ENCODE measurements around the gene GCHFR. TPM values are rescaled to one million over a fixed set of nuclear protein-coding genes. Genes with fewer than 3 reads are reported as not detected.
A peak's percentile ranks its signal among the peaks of the same experiment; 100 is the strongest.

Gene GCHFR
- total RNA-seq, 1 donor from 2014 or later = 2.8 TPM

DNA sequence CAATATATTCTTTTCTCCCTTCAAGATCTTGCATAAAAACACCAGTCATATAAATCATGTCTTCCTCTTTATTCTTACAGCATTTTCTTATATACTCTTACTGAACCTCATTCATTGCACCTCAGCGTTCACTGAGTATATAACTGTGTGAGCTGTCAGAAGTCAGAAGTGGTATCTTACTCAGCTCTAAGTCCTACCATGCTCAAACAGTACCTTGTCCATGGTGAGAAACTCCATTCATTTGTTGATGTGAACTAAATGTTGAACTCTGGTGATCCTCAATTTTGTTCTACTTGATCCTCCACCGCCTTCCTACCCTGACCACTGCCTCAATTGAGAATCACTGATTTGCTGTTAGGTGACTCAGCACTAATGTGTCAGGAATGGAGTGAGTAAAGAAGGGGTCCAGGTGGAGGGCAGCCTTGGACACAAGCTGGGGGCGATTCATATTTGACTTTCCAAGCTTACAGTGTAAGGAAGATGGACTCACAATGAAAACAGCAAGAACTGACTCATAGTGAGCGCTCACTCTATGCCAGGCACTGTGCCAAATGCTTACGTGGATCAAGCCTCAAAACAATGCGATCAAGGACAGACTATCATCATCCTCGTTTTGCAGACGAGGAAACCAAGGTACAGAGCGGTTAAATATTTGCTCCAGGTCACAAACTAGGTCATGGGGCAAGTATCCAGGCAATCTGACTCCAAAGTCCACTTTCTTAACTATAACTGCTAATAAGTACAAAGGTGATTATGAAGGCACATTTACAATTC, 29.5 kb downstream of the GCHFR start:
- peaks cover 4% of the 10 kb centered on the region for H4K20me1 ChIP-seq (ENCODE audit: low read depth)
- Mint-ChIP-seq H3K36me3 (peaks cover 8% of the 10 kb centered on the region), H3K27me3 (ENCODE audit: insufficient read depth, low read depth) (peaks cover 2% of the 10 kb centered on the region), H3K9me3 (no peaks in the 10 kb centered on the region), H3K27ac (no peak overlapping the region), H3K4me3 (no peak overlapping the region), H3K4me1 (peaks cover 30% of the 10 kb centered on the region)
- TF ChIP-seq, protein P1, sequence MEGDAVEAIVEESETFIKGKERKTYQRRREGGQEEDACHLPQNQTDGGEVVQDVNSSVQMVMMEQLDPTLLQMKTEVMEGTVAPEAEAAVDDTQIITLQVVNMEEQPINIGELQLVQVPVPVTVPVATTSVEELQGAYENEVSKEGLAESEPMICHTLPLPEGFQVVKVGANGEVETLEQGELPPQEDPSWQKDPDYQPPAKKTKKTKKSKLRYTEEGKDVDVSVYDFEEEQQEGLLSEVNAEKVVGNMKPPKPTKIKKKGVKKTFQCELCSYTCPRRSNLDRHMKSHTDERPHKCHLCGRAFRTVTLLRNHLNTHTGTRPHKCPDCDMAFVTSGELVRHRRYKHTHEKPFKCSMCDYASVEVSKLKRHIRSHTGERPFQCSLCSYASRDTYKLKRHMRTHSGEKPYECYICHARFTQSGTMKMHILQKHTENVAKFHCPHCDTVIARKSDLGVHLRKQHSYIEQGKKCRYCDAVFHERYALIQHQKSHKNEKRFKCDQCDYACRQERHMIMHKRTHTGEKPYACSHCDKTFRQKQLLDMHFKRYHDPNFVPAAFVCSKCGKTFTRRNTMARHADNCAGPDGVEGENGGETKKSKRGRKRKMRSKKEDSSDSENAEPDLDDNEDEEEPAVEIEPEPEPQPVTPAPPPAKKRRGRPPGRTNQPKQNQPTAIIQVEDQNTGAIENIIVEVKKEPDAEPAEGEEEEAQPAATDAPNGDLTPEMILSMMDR (IDR thresholded peaks at IDR 0.05) = no peak
- TF ChIP-seq EZH2phosphoT487 (IDR thresholded peaks at IDR 0.05) (no peak), EZH2 (IDR thresholded peaks at IDR 0.05) (no peak)
- H3K9me3 ChIP-seq (ENCODE audit: low read depth) = no peaks in the 10 kb centered on the region
- no peak overlapping the region for H3K4me3 ChIP-seq
- H3K36me3 ChIP-seq = no peaks in the 10 kb centered on the region
- no peak overlapping the region for H2AFZ ChIP-seq (replicated peaks)
- H3K4me1 ChIP-seq = peaks cover 18% of the 10 kb centered on the region
- no peak overlapping the region for H3K9ac ChIP-seq
- H3K4me2 ChIP-seq = no peak overlapping the region
- H3F3A ChIP-seq (ENCODE audit: low read depth) = peaks cover 10% of the 10 kb centered on the region
- no peak overlapping the region for H3K27ac ChIP-seq
- peaks cover 15% of the 10 kb centered on the region for H3K79me2 ChIP-seq (ENCODE audit: low read depth)
- no peak for DNase-seq (ENCODE audit: low spot score)
- no peaks in the 10 kb centered on the region for H3K27me3 ChIP-seq

DNA sequence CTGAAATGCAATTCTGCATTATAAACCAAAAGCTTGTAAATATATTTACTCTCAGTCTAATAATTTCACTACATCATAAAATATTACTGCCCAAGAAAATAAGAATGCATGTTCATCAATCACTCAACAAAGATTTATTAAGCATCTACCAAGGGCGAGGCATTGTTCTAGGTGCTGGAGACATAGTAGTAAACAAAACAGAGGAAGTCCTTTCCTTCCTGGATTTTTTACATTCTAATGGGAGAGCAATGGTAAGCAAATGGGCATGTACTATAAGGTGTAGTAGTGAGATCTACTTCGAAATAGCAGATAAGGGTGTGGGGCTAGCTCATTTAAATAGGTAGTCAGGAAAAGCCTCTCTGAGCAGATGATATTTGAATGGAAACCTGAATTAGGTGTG, 32.2 kb downstream of the GCHFR start:
- Mint-ChIP-seq H3K27me3 (ENCODE audit: insufficient read depth, low read depth) (peaks cover 3% of the 10 kb centered on the region), H3K4me1 (peaks cover 38% of the 10 kb centered on the region), H3K4me3 (no peak overlapping the region), H3K27ac (peak overlapping the region; percentile 6), H3K36me3 (peaks cover 11% of the 10 kb centered on the region), H3K9me3 (no peaks in the 10 kb centered on the region)
- H3K4me2 ChIP-seq = no peak overlapping the region
- TF ChIP-seq, protein P1 (IDR thresholded peaks at IDR 0.05) = no peak
- TF ChIP-seq EZH2 (IDR thresholded peaks at IDR 0.05) = no peak
- TF ChIP-seq EZH2phosphoT487 (IDR thresholded peaks at IDR 0.05) = no peak
- DNase-seq (ENCODE audit: low spot score) = no peak
- H3K4me1 ChIP-seq = peaks cover 14% of the 10 kb centered on the region
- H4K20me1 ChIP-seq (ENCODE audit: low read depth) = peaks cover 4% of the 10 kb centered on the region
- H3K4me3 ChIP-seq = no peak overlapping the region
- H3K27me3 ChIP-seq = no peaks in the 10 kb centered on the region
- H2AFZ ChIP-seq (replicated peaks) = no peak overlapping the region
- peaks cover 25% of the 10 kb centered on the region for H3F3A ChIP-seq (ENCODE audit: low read depth)
- no peak overlapping the region for H3K9ac ChIP-seq
- no peaks in the 10 kb centered on the region for H3K9me3 ChIP-seq (ENCODE audit: low read depth)
- H3K36me3 ChIP-seq = no peaks in the 10 kb centered on the region
- no peak overlapping the region for H3K27ac ChIP-seq
- peaks cover 15% of the 10 kb centered on the region for H3K79me2 ChIP-seq (ENCODE audit: low read depth)

DNA sequence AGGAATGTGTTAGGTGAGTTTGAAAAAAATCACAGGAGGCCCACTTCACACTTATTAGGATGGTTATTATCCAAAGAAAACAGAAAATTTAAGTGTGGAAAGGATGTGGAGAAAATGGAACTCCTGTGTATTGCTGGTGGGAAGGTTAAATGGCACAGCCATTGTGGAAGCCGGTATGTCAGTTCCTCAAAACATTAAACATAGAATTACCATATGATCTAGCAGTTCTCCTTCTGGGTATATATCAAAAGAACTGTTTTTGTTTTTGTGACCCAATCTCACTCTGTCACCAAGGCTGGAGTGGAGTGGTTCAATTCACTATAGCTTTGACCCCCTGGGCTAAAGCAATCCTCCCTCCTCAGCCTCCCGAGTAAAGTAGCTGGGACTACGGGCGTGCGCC, 32.6 kb downstream of the GCHFR start:
- Histone ChIP-seq H3K4me3 (no peak overlapping the region), H3F3A (ENCODE audit: low read depth) (peaks cover 27% of the 10 kb centered on the region), H2AFZ (replicated peaks) (no peak overlapping the region), H3K36me3 (no peaks in the 10 kb centered on the region), H3K79me2 (ENCODE audit: low read depth) (peaks cover 15% of the 10 kb centered on the region), H4K20me1 (ENCODE audit: low read depth) (peaks cover 4% of the 10 kb centered on the region), H3K27me3 (no peaks in the 10 kb centered on the region), H3K4me2 (no peak overlapping the region), H3K9me3 (ENCODE audit: low read depth) (no peaks in the 10 kb centered on the region), H3K9ac (no peak overlapping the region), H3K27ac (no peak overlapping the region), H3K4me1 (peaks cover 14% of the 10 kb centered on the region)
- H3K9me3 Mint-ChIP-seq = no peaks in the 10 kb centered on the region
- TF ChIP-seq EZH2 (IDR thresholded peaks at IDR 0.05) (no peak), EZH2phosphoT487 (IDR thresholded peaks at IDR 0.05) (no peak)
- TF ChIP-seq, protein P1 (IDR thresholded peaks at IDR 0.05) = no peak
- H3K27me3 Mint-ChIP-seq (ENCODE audit: insufficient read depth, low read depth) = peaks cover 3% of the 10 kb centered on the region
- no peak for DNase-seq (ENCODE audit: low spot score)
- peaks cover 13% of the 10 kb centered on the region for H3K36me3 Mint-ChIP-seq
- H3K4me1 Mint-ChIP-seq = peaks cover 39% of the 10 kb centered on the region
- H3K4me3 Mint-ChIP-seq = no peak overlapping the region
- H3K27ac Mint-ChIP-seq = peak overlapping the region; percentile 6
